HG02885 (cell line): ENCODE data around the gene HRH1.
"Not testable (repeated sequence)": the region's sequence is repeated elsewhere in the genome, so short reads cannot be mapped to it uniquely, and the experiment has no call there.

ENCODE experiments used
- ATAC-seq: cut with Tn5 transposase; IDR thresholded peaks from one replicate; pipeline ENCODE4 v1.9.1; 2021; ENCODE audit warnings: mild to moderate bottlenecking; ENCODE audit not compliant: unreplicated experiment, poor library complexity

The HRH1 gene

GRCh38 chr3:11201251-11202019, 47.1 kb downstream of the HRH1 start:
- ATAC-seq: no peak

DNA sequence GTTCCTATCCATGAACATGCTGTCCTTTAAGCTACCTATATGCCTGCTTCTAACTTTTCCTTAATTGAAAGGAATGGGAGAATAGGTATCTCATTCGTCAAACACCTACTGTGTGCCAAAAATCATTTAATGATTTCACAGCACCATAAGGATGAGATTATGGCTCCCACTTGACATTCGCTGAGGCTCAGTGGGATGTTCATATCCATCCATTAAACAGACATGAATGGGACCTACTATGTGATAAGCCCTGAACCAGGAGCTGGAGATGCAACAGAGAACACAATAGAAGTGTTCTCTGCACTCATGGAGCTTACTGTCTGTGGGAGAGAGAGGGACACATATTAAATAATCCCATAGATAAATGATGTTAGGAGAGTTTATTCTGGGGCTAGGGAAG, 49.7 kb downstream of the HRH1 start:
- no peak for ATAC-seq

GRCh38 chr3:11204697-11205348, 50.5 kb downstream of the HRH1 start:
- ATAC-seq: no peak

DNA sequence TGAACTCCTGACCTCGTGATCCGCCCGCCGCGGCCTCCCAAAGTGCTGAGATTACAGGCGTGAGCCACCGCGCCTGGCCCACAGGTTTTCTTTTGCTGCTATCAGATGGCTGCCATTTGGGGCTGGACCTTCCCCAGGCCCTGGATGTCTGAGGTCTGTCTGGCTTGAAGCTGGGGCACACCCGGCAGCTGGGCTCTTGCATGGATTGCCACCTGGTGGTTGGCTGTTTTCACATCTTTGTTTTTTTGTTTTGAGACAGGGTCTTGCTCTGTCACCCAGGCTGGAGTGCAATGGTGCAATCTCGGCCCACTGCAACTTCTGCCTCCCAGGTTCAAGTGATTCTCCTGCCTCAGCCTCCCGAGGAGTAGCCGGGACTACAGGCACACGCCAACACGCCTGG, 51.6 kb downstream of the HRH1 start:
- not testable (repeated sequence) for ATAC-seq

DNA sequence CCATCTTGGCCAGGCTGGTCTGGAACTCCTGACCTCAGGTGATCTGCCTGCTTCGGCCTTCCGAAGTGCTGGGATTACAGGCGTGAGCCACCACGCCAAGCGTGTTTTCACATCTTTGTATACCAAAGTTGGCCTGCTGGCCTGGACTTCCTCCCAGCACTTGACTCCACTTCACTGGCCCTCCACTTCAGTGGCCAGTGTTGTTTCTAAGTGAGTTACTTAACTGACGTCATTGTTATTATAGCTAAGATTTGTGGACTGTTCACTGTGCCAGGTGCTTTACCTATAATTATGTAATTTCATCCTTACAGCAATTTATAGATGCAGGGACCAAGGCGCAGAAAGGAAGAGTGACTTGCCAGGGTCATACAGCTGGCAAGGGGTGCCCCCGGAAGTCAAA, 52.0 kb downstream of the HRH1 start:
- no peak for ATAC-seq

GRCh38 chr3:11206953-11207352, 52.7 kb downstream of the HRH1 start:
- ATAC-seq: no peak

DNA sequence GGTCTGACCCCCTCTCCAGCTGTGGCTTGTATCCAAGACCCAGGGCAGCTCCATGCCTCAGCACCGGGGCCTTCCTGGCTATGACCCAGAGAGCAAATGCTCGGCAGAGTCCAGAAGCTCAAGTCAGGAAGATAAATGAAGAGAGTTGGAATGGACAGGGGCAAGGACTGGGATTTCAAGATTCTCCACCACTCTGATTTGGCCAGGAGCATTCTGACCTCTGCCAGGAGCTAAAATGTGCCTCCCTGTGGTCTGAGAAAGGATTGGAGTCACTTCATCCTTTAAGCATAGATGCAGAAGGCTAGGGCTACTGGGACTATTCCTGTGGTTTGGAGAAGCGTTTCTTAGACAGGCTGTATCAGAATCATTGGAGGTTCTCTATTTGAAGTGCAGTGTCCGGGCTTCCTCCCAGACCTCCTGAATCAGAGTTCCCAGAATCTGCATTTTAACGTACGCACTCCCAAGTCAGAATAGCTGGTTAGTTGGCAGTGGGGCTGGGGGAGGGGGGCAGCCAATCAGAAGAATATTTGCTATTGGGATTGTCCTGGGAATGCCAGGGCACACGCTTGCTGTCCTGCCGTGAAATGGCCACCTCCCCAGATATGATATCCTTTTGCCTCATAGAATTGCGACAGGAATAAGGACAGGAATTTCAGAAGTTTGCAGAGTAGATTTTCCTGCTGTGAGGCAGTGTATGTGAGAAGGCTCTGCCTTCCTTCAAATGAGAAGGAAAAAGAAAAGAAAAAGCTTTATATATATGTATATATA, 57.4 kb downstream of the HRH1 start:
- ATAC-seq: no peak

GRCh38 chr3:11212299-11212608, 58.0 kb downstream of the HRH1 start:
- no peak for ATAC-seq

- no peak for ATAC-seq
Measured at GRCh38 chr3:11212784-11213183, 58.5 kb downstream of the HRH1 start.

GRCh38 chr3:11213810-11214450, 59.6 kb downstream of the HRH1 start:
- no peak for ATAC-seq

GRCh38 chr3:11214451-11214978, 60.2 kb downstream of the HRH1 start:
- ATAC-seq: no peak

DNA sequence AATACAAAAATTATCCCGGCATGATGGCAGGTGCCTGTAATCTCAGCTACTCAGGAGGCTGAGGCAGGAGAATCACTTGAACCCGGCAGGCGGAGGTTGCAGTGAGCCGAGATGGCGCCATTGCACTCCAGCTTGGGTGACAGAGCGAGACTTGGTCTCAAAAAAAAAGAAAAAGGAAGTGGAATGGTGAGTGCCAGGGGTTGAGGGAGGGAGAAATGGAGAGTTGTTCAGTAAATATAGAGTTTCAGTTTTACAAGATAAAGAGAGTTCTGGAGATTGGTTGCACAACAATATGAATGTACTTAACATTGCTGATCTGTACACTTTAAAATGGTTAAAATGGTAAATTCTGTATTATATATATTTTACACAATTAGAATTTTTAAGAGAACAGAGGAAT, 63.1 kb downstream of the HRH1 start:
- ATAC-seq: not testable (repeated sequence)

DNA sequence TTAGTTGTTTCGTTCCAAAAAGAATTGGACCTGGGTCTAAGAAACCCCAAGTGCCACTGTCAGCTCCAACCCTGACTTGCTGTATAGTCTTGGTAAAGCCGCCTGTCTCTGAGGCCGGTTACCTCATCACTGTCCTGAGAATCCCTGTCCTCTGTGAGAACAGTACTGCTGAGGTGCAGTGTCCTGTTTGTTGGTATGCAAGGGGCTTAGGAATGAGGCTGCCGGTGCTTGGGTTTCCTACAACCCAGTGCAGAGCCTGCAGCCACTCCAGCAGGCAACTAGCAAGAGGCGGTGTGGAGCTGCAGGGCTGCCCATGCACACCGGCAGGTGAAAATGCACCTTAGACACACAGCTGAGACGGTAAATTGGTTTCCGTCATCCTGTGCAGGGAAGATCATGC, 65.9 kb downstream of the HRH1 start:
- ATAC-seq: no peak

DNA sequence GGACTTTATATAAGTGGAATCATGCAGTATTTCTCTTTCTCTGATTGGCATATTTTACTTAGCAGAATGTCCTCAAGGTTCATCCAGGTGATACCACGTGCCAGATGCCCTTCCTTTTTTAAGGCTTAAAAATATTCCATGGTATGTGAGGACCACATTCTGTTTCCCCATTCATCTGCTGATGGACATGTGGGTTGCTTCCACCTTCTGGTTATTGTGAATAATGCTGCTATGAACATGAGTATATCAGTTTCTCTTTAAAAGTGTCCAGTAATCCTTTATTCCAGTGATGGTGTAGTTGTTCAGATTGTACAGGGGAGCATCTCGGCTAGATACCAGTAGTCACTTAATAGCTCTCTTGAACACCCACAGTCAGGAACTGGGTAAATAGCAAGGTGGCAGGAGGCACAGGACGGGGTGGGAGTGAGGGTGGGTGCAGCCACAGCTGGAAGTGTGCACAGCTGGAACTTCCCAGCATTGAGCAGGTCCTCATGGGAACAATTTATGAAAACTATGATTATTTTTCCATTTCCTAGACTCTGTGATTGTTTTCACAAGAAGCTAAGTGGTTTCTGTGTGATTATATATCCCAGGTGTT, 67.6 kb downstream of the HRH1 start:
- no peak for ATAC-seq

DNA sequence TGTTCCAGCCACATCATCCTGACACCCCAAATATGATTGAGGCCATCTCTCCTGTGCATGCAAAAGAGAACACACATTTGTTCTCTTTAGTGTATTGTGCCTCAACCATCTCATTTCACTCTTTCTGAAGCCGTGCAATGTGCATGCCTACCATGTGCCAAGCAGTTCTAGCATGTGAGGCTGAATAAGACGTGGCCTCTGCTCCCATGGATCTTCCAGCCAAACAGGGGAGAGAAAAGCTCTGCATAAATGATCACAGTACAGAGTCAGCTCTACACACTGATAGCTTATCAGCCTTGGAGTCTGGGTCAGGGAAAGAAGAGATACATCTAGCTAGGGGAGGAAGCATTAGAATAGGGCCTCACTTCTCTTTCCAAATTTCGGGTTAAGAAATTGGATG, 69.7 kb downstream of the HRH1 start:
- no peak for ATAC-seq

- ATAC-seq: no peak
Measured at GRCh38 chr3:11224870-11225229, 70.6 kb downstream of the HRH1 start.

DNA sequence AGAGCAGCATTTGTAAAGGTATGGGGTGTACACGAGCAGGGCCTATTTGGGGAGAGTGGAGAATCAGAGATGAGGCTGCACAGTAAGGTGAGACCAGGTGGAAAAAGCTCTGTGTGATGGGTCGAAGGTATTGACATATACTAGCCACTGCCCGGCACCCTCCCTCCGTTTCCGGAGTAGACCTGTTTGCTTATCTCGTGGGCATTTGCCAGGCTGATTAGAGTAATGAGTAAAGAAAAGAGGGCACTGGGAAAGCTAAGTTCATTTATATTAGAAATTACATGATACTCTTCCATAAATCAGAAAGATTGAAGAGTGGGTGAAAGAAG, 71.7 kb downstream of the HRH1 start:
- ATAC-seq: no peak

DNA sequence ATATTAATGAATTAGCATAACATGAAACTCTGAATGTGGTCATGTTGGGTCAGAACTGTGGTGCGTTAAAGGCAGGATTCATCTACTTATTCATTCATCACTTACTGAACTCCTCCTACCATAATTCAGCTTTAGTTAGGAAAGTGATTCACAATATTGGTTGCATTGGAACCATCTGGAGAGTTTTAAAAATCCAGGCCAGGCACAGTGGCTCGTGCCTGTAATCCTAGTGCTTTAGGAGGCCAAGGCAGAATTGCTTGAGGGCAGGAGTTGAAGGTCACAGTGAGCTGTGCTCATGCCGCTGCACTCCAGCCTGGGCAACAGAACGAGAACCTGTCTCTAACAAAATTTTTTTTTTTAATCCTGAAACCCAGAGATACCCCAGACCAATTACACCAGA, 73.7 kb downstream of the HRH1 start:
- ATAC-seq: no peak

- no peak for ATAC-seq
Measured at GRCh38 chr3:11230125-11230524, 75.8 kb downstream of the HRH1 start.

DNA sequence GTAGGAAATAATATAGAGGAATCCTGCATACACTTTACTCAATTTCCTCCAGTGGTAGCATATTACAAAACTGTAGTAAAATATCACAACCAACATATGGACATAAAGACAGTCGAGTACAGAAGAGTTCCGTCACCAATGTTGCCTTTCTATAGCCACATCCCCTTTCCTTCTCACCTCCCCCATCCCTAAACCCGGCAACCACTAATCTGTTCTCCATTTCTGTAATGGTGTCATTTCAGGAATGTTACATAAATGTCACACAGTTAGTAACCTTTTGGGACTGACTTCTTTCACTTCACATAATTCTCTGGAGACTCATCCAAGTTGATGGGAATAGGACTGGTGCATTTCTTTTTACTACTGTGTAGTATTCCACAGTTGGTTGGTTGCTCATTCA, 76.5 kb downstream of the HRH1 start:
- ATAC-seq: no peak

GRCh38 chr3:11235385-11235784, 81.1 kb downstream of the HRH1 start:
- no peak for ATAC-seq
